Myocyte (in vitro differentiated cells): ENCODE data around the gene KCNK10. TPM values are rescaled to one million over a fixed set of nuclear protein-coding genes. Genes with fewer than 3 reads are reported as not detected.

Experiments used
- DNase-seq: peaks from one replicate; pipeline ENCODE4 v3.0.0-alpha.2; 2012; ENCODE audit warnings: low read depth
- total RNA-seq: library from RNA; depleted of rRNA; stranded (reverse); fragments of >200 nt; gene quantifications from 2 replicates; pipeline ENCODE4 v1.2.3, GENCODE V29; 2014

Gene KCNK10
- total RNA-seq, 1 donor from 2014 or later, result not detected

DNA sequence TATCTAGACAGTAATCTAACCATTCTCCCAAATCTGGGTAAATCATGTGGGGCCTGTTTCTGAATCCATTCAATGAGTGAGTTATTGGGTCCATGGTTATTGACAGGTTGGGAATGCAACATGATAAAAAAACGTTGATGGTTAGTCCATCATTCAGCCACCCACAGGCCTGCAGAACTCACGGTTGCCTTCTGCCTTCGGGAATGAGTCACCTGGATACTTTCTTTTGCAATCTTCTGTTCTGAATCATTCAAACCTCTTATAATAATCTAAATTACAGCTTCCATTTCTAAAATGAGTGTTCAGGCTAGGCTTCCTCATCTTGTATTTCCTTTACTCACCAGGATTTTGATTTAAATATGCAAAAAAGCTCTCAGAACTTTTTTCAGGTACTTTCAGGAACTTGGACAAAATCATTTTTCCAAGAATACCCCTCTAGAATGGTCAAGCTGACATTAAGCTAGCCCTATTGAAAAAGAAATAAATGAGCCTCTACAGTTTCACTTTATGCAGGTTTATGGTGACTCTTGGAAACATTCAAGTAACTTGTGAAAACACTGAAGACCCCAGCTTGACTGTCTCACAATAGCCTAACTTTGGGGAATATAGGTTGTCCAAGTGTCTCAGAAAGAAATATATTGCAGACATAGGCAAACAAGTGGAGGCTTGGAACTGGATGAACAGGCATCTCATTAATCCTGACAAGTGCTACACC, 94.4 kb downstream of the KCNK10 start:
- DNase-seq, result no peak

DNA sequence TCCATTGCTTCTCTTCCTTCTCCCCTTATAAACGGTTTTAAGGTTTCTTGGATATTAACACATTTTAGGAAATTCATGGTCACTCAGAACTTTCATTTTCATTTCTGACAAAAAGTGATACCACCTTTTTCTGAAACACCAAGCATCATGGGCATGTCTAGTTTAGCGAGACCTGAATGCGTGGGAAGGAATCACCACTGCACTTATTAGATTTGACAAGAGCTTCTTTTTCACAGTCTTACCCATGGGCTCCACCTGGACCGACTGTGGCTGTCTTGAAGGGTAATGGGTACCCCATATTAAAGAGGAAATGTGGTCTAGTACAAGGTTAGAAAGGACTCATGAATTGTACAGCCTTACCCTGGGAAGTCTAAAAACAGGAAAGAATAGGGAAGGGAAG, 95.4 kb downstream of the KCNK10 start:
- no peak for DNase-seq

DNA sequence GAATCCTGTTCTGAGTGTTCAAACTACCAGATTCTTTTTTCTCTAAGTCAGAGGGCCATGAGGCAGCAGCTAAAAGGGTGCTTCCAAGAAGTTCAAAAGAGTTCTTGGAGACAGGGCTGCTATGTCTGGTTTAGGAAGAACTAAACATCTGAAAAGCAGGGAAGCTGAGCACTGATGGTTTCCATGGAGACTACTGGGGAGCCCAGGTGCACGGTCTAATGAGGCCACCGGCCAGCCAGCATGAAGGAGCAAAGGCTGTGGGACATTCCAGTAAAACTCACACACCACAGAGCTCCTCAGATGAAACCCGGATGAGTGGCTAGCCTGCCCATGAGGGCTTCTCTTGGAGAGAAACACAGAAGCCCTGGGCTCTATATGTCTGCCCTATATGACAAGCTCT, 97.3 kb downstream of the KCNK10 start:
- no peak for DNase-seq

DNA sequence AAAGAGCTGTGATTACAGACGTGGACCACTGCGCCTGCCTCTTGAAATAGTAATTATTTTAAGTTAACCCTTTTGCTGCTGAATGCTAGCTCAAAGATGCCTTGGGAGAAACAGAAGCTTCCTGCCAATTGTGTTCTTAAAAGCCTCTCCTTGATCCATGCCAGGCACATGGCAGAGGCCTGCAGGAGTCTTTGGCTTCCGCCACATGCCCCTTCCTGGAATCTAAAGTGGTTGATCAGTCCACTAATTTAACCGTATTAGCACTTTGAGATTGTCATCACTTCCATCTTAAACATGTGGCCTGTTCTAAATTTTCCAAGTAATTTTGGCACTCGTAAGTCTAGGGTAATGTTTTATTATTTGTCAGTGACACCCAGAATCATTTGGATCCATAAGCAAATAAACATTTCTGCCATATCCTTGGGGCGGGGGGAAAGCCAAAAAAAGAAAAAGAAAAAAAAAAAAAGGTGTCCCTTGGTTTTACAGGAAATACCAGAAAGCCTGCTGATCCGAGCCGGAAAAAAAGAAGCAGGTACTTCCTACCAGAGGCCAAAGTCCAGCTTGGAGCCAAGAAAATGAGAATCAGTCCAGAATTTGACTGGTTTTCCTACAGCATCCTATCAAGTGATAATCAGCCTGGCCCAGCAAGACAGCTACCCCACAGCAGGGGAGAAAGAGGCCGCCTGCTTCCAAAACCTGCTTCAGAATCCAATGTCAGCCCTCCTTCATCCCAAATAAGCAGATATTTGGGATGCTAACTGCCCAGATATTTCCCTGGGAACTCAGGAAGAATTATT, 104.8 kb downstream of the KCNK10 start:
- no peak for DNase-seq

DNA sequence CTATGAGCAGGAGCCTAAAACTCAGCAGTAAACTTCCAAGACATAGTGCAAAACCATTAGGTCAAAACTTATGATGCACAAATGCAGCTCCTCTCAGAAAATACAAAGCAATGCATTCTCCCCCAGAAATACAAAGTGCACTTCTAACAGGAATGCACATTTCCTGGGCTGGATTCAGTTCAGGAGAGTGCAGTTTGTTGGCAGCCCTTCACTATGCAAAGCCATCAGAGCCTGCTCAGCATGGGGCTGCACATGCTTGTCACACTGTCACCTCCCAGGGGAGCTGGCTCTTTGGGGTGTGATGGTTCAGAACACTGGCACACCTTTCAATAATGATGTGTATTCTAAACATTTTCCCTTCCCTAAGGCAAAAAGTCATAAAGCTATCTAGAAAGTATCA, 110.4 kb downstream of the KCNK10 start:
- no peak for DNase-seq

DNA sequence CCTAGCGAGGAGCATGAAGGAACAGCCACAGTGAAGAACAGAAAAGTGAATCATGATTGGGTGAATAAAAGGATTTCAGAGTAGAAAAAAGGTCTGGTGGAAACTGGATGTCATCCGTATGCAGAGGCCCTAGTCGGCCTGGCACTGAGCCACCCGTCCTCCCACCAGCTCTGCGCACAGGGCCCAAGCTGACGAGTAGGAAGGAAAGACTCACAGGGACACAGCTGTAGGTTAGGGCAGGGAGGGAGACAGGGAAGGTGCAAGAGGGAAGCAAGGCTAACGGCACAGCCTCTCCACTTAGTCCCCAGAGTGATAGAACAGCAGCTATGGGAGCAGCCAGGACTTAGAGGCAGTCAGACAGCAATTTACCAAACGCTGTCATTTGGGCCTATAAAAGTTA, 112.6 kb downstream of the KCNK10 start:
- no peak for DNase-seq

DNA sequence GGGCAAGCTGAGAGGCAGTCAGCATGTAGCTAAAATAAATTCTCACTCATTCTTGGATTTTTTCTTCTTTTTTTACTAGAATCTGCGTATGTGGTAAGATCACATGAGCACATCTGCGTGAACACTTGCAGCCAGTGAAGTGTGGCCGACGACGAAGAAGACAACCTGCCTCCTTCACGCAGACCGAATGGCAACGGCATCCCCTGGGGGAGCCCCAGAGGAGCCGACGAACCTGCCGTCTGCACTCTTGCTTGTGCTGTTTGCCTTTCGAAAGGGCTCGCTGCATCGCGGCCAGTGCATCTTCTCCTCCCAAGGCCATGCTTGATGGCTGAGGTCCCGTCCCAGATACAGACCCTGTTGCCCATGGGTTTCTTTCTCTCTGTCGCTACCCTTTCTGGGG, 113.8 kb downstream of the KCNK10 start:
- no peak for DNase-seq

DNA sequence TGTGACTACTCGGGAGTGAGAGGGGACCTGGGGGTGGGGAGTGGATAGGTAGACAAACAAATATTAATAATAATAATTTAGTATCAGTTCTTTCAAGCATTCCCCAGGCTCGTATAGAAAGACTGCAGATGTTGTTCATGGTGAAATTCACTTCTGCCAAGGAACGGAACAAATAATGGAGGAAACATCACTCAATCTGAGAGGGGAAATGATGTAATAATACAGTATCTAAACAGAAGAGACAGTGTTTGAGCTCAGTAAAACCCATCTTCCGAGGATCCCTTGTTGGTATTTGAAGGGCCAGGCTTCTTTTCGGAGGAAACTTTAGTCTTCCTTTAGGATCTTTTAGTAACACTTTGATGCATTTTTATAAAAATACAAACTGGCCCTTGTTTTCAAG, 114.2 kb downstream of the KCNK10 start:
- no peak for DNase-seq

DNA sequence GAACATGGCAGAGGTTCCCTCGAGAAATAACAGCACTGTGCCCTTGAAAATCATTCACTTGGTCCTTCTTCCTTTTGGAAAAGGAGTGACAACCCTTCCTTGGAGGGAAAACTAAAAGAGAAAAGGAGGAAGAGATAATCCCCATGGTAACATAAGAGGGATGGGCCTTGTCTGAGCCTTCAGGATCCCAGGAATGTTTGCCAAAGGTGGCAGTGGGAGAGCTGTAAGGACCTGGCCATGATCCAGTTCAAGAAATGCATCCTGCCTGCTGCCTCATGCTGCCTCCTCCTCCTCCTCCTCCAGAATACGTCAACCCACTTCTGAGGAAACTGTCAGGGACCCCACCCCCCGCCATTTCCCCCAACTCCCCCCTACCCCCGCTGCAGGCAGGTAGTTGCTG, 118.8 kb downstream of the KCNK10 start:
- no peak for DNase-seq

DNA sequence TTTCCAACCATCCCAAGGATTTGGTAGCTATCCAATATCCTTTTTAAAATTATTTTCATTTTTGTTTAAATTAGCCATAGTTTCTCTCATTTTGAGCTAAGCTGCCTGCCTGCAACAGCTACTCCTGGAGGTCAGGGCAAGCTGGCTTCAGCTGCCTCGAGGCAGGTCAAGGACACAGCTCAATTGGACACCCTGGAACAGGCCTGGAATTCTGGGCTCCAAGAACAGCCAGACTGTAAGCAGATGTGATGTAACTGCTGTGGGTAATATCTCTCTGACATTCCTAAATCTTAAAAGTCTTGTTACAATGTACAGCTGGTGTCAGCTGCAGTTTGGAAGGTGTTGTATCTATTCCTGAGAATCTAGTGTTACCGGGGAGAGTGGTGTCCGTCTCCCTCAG, 119.8 kb downstream of the KCNK10 start:
- no peak for DNase-seq

DNA sequence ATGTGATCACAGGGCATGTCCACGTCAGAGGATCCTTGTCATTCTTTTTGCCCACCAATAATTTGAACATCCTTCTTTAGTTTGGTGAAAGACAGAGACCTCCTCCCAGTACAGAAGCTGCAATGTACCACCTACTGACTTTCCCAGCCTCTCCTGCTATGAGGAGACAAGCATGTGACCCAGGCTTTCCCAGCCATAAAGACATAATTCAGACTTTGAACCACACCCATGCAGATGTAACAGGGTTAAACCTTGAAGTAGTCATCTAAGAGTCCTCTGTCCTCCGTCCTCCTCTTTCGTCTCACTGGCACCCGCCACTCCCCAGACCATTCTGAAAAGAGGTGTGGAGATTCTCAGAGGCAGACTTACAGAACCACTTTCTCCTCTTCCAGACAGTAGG, 120.8 kb downstream of the KCNK10 start:
- no peak for DNase-seq

DNA sequence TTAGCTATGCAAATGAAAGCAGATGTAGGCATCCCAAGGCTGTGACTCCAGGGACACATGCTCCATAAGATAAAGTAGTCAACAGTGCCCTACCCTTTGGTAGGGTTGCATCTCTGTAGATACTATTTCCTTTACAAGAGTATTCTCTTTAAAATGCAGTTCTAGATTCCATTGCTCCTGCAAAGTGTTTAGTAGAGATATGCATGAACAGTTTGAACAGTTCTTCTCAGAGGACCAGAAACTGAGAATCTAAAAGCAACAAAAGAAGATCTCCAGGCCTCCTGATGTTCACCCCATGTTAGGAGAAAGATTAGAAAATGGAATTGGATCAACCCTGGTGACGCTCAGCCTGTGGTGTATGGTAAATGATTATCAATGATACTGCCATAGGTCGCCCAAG, 121.2 kb downstream of the KCNK10 start:
- no peak for DNase-seq

DNA sequence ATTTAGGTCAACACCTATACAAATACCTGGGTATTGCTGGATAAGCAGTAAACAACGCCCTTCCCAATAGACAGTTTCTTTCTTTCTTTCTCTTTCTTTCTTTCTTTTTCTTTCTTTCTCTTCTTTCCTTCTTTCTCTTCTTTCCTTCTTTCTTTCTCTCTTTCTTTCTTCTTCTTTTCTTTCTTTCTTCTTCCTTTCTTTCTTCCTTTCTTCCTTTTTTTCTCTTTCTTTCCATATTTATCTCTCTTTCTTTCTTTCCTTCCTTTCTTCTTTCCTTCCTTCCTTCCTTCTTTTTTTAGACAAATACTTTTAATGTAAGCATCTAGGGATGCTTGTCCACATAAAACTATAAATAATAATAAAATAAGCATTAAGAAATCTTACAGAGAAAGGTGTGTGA, 123.2 kb downstream of the KCNK10 start:
- DNase-seq, result no peak

DNA sequence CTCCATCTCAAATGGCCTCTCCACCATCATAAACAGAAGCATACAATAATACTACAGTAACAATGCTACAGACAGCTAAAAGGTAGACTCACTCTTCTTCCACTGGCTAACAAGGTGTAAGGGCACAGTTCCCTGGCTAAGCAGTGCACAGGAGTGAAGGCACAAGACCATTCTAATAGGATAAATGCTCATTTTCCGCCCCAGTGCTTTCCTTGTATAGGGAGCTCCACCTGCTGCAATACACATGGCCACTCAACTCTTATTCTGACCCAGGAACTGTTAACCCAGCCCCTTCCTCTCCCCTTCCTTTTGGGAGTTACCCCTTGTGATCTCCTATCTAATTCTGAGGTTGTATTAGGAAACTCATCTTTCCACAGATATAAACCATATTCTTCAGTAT, 124.6 kb downstream of the KCNK10 start:
- no peak for DNase-seq

DNA sequence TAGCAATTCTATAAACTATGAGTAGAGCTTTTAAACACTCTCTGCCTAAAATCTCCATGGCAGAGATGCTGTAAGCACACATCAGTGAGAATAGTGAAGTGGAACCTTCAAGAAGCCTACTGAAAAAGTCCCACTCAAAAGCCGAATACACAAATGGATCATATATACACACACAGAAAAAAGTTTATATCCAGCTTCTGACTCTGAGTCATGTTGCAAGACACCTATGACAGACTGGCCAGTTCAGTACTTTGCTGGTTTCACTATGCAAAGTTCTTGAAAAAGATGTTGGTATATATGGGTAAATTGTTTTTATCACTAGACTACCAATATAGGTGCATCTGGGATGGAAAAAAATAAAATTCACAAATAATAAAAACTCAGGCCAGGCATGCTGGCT, 126.1 kb downstream of the KCNK10 start:
- no peak for DNase-seq

DNA sequence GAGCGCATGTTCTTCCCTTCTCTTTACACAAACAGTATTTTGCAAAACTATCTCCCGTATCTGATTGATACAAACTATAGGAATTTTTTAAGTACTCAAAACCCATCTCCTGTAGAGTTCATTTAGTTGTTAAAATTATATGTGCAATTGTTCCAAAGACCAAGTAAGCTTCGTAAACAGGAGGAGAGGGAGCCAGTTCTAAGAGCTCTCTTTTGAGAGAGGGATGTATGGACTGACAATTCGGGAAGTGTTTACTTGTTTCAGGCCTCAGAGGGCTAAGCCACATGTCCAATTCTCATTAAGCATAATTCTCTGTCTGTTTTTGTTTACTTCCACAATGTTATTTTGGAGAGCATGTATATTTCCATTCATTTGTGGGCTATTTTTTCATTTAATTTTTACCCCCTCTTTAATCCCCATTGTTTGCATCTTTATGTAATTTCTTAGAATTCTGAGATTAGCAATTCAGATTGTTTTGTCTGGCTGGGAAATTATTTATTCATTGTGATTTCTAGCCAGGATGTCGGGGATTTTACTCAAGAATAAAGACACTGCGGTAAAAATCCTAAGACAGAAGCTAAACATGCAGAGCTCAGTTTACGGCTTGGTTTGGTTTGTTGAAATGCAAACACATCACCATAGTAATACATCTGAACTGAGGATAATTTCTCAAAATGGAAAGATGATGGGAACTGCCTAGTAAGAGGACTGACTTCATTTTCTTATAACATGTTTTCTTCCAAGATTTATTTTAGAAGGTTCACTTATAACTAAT, 126.8 kb downstream of the KCNK10 start:
- no peak for DNase-seq

DNA sequence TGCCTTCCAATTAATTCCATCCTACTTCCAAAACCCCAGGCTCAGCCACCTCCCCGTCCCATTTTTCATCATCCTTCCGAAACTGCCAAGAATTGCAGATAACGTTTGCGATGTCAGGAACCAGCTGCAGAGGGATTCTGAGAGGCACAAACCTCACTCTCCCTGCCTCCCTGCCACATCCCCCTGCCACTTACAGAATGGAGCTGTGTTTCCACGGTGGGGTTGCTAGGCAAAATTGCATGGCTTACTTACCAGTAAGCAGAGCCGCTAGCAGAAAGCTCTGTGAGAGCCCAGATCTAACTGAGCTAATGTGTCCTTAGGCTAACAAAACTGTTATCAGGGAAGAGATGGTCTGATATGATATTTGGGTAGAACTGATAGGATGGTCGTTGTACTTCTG, 127.4 kb downstream of the KCNK10 start:
- DNase-seq, result no peak

DNA sequence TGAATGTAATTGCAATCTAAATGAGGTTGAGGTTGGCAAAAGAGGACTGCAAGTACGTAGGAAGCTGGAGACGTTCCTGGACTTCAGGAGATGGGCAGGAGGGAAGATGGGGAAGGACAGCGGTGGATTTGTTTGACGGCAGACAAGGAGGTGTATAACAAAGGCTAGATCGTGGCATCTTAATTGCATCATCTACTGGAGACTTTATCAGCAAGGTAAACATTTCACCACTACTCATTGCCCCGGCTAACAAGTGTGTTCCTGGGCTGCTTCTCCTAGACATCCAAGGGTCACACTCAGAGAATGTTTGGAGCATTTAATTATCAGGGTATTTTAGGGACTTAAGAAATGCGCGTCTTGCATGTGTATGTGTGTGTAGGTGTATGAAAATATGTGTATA, 128.5 kb downstream of the KCNK10 start:
- DNase-seq, result no peak

DNA sequence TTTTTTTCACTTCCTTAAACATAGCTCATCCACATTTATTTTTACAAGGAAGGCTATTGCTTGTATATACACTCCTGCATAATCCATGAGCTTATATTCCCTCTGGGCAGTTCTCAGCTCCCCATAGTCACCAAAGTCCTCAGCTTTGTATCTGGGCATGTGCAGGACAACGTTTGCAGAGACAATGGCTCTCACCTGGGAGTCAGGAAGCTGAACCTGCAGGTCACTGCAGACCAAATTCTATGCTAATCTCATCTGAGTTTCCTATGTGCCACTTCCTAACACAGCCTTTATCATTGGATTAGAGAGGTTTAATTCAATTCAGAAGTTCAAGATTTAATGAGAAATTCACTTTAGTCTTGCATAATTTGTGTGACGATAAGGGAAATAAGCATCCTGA, 131.5 kb downstream of the KCNK10 start:
- no peak for DNase-seq

DNA sequence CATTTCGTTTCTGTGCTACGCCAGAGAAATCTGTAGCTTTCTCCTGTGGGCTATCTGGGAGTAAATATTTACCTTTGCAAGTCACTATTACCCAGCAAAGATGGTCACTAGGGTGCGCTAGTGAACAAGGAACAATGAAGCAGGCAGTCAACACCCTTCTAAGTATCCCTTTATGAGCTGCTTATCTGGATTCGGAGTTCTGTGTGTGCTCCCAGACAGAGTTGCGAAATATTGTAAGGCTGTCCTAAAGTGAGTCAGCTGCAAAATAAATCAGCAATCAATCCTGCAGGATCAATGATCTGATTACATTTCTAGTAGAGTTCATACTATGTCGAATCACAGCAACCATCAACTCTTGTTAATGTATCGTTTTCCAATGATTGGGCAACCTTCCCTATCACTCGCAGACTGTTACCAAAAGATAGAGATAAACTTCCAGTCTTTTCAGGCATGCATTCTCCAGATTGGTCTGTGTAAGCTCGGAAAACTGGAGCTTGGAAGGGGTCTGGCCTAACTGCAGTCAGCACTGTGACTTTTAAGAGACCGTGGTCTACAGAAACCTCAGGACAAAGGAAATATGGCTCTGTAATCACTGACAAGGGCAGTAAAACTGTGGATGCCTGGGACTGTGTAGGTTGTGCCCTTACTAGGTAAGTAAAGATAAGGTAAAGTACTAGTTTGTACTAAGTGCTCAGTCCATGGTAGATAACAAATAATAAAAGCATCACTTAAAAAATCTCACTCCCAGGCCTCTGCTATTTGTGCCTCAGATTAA, 133.5 kb downstream of the KCNK10 start:
- no peak for DNase-seq

DNA sequence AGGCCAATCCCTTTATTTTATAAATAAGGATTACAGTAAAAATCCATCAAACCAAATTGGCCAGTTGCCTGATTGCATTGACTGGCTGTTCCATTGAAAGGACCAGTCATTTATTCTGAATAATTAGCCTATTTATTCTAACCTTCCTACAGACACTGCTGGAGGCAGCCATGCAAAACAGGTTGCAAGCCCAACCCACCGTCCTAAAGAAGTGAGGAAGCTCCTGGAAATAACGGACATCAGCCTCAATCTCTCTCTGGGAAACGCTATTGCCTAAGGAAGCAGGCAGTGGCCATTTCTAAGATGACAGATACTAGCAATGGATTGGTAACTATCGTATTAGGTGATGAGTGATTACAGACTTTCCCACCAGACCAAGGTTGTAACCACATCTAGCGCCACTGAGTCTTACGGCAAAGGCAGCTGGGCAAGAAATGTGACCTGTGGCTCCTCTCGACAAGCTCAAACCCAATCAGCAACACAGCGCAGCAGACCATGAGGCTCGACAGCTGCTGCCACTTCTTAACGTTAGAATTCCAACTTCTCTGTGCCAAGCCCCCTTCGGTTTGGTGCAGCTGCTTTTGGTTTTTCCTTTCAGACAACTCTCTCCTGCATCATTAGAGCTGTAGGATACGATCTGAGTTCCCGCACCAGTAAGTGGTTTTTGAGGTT, 134.2 kb downstream of the KCNK10 start:
- peak; percentile 96 for DNase-seq
